ENCODE measurements around the gene SPP1.
A peak's percentile ranks its signal among the peaks of the same experiment; 100 is the strongest.

Gene SPP1

DNA sequence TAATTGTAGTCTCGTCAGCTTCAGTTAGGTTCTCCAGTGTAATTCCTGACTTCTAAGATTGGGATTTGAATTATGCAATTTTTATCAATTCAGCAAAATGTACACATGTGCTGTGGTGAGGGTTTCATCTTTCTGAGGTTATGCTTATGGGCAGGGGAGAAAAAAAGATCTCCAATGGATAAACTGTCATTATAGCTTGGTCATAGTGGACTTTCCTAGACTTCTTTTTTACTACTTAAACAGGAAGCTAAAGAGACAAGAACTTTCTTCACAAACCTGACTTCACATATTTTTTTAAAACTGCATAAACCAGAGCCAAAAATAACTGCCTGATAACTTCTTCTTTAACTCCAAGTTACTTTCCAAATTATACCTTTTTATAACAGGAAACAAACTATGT is 21.7 kb upstream of the SPP1 start:
- no peak for FAIRE-seq

DNA sequence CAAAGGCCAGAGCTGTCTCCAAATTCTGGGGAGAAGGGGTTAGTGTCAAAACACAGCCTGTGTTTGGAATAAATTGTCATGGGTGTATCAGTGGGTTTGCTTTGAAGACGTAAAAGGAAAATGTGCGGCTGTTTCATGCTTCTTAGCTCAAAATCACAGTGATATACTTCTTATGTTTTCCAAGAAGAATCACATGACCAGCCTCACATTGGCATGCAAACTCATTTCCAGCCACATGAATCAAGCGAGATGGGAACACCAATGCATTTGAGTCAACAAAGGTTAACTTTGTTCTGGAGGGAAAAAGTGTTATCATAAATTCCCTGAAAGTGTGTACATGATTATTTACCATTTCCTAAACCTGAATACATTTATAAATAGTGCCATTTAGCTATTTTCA is 19.0 kb upstream of the SPP1 start:
- FAIRE-seq: no peak

More for the DNA sequence above, 21.7 kb upstream of the SPP1 start:
- DNase-seq (ENCODE audit: low spot score): no peak

DNA sequence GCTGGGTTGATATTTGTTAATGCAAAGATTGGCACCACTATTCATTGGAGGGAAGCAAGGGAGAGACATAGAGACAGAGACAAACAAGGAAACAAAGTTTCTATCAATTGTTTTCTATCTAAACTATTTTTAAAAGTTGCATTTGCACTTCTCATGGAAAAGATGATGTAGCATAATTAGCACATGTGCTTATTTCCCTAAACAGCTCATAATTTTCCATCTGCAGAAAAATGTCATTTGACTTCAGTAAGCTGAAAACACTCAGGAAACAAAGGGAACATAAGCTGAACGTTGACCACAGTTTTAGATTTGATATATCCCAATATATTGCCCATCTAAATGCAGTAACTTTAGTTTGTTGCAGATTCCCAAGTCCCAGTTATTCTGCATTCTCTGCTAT is 18.5 kb upstream of the SPP1 start:
- no peak for DNase-seq (ENCODE audit: low spot score)

More for the DNA sequence above, 19.0 kb upstream of the SPP1 start:
- DNase-seq (ENCODE audit: low spot score): no peak

DNA sequence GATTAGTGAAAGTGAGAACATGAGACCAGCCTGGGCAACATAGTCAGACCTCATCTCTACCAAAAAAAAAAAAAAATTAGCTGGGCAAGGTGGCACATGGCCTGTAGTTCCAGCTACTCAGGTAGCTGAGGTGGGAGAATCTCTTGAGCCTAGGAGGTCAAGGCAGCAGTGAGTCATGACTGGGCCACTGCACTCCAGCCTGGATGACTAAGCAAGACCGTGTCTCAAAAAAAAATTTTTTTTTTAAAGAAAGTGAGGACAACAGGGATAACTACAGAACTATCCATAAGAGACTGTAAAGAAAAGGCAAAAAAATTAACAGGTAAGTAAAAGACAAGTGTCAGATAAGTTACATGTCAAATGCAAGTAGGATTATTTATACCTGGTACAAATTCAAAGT is 13.5 kb upstream of the SPP1 start:
- peak; percentile 92 for FAIRE-seq
- DNase-seq (ENCODE audit: low spot score): peak; percentile 30

More for the DNA sequence above, 18.5 kb upstream of the SPP1 start:
- no peak for FAIRE-seq

DNA sequence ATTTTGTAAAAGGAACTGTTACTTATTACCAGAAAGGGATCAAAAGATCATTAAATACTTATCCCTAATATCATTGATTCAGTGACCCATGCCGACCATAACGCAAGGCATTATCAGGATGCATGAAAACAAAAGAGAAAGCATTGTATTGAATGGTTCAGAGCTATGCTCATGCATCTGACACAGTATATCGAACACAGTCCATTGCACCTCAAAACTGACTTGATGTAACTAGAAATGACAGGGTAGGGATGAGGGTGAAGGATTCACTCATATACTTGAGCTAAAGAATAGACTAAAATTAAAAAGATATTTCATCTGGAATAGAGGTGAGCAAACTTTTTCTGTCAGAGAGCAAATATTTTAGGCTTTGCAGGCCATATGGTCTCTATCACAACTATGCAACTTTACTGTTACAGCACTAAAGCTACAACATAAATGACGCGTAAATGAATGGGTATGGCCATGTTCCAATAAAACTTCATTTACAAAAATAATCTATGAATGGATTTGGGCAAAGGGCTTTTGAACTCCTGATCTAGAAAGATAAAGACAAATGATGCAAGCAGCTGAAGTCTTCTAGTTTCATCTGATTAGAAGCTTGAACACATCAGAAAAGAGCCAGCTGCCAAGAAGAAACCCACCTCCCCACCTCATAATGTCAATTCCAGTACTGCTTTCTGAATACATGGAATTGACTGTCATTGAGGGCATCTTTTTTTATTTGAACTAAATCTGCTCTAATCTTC is 12.9 kb upstream of the SPP1 start:
- DNase-seq (ENCODE audit: low spot score): no peak
- FAIRE-seq: no peak

DNA sequence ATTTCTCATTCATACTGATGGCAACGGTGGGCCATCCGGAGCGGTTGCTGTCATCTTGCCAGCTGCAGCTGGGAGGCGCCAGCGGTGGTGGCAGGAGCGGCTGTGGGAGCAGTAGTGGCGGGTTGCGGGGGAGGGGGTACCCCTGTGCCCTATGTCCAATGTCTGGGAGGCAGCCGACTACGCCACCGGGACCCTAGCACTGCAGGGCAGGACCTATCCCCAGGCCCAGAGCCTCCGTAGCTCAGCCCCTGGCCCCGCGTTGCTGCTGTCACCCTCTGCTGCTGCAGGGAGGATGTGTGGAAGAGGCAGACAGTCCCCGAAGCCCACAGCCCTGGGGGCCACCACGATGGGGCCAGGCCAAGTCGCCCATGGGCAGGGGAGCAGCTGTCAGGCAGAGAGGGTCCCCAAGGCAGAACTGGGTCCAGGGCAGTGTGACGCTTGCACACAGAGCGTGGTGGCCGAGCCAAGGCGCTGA is 10.0 kb upstream of the SPP1 start:
- FAIRE-seq (no peak), DNase-seq (ENCODE audit: low spot score) (no peak)

DNA sequence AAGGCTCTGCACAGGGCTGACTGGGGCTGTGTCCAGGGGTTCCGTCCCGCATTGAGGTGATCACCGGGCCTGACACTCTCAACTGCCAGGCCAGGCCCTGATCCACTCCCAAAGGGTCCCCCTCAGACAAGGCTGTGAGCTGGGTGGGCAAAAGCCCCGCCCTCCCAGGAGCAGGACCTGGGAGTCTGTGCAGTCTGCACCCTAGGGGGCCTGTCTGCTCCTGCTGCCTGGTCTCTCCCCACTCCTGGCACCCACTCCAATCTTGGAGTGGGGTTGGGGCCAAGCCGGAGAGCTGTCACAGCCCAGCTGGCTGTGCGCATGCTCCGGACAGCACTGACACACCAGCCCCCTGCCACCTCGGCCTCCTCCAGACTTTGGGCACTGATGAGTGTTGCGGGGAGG is 9.4 kb upstream of the SPP1 start:
- DNase-seq (ENCODE audit: low spot score) (no peak), FAIRE-seq (no peak)

DNA sequence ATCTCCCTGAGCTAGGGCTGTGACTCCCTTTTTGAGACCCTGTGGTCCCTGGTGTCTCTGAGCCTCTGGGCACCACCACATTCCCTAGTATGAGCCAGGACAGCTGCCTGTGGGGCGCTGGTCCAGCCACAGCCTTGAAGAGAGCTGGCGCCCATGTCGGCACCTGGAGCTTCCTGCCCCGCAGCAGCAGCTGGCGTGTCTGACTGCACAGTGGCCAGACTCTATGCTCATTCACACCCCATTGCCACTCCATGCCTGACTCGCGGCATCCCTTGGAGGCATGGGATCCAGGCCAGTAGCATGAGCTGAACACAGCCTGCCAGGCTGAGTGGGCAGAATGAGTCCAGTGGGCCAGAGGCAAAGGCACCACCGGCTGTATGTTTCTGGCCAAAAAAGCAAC is 8.3 kb upstream of the SPP1 start:
- DNase-seq (ENCODE audit: low spot score): no peak
- no peak for FAIRE-seq

DNA sequence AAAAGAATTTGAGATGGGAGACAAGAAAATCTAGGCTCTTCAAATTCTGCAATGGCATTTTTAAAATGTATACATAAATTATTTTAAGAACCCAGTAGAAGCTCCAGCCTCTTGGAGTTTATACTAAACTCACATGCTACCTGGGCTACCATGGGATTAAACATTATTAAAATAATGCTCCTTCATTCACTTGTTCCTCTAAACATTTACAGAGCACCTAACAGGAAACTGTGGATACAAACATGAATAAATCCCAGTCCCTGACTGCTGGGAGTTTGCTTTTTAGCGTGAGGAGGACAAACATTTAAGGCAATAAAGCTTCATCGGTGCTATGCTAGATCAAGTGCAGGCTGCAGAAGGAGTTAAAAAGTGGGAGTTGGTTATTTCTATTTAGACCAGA is 5.4 kb upstream of the SPP1 start:
- DNase-seq (ENCODE audit: low spot score): no peak
- no peak for FAIRE-seq

DNA sequence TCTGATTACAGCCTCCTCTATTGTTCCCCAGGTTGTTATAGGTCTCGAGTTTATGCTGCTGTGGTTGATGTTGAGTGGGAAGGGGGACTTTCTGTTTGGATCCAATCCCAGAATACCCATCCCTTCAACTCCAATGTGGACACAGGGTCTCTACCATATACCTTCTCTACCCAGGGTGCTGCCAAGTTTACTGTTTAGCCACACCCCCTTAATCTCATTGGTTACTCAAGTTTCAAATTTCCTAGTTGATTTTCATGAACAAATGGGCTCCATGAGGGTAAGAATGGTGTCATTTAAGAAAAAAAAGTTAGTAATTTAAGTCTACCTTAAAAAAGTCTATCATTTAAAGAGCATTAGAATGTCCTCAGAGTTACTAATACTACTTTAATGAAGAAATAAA is 3.6 kb upstream of the SPP1 start:
- FAIRE-seq: no peak

DNA sequence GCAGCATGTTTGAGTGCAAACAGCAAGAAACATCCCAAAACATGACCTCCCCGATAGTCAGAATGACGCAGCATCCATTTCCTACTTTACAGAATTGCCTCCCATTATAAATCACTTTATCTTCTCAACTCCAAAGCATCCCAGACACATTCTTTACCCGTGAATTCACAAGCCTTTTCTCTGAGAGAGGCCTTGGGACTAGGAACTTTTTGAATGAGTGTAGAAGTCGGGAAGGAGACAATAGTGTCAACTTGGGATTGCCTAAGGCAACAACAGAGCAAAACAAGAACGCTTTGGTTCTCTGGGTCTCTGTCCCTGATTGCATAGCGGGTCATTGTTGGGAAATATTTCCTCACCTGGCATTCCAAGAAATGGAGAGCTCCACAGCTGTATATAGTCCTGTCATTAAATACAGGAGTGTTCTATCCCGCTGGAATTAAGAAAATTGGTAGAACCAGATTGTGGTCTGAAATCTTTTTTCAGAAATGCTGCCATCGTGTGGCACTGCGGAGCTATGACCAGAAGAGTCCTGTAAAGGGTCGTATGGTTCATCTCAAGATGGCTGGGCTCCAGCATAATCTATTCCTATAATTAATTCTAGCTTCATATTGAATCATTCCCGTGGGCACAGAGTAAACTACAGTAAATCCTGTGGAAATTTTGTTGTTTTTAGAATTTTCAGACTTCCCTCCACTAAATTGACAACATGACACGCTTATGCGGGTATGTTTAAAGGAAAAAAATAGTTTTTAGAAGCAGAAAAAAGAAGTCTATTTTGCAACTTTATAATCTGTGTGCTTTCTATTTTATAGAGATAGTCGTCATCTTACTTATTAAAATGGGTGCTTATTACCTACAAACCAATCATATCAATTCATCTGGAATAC is 2.0 kb upstream of the SPP1 start:
- FAIRE-seq (peak; percentile 74), DNase-seq (ENCODE audit: low spot score) (peak; percentile 80)

More for the DNA sequence above, 3.6 kb upstream of the SPP1 start:
- no peak for DNase-seq (ENCODE audit: low spot score)

DNA sequence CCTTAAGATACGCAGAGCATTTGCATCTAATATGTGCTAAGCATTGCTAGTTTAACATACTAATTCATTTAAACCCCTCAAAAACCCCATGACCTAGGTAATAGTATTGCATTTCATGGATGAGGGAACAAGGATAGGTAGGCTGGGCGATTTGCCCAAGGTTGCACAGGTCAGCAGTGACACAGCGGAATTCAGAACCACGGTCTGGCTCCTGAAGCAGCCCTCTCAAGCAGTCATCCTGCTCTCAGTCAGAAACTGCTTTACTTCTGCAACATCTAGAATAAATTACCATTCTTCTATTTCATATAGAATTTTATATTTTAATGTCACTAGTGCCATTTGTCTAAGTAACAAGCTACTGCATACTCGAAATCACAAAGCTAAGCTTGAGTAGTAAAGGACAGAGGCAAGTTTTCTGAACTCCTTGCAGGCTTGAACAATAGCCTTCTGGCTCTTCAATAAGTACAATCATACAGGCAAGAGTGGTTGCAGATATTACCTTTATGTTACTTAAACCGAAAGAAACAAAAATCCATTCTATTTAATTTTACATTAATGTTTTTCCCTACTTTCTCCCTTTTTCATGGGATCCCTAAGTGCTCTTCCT is 555 bp upstream of the SPP1 start:
- FAIRE-seq (no peak), DNase-seq (ENCODE audit: low spot score) (peak; percentile 79)

DNA sequence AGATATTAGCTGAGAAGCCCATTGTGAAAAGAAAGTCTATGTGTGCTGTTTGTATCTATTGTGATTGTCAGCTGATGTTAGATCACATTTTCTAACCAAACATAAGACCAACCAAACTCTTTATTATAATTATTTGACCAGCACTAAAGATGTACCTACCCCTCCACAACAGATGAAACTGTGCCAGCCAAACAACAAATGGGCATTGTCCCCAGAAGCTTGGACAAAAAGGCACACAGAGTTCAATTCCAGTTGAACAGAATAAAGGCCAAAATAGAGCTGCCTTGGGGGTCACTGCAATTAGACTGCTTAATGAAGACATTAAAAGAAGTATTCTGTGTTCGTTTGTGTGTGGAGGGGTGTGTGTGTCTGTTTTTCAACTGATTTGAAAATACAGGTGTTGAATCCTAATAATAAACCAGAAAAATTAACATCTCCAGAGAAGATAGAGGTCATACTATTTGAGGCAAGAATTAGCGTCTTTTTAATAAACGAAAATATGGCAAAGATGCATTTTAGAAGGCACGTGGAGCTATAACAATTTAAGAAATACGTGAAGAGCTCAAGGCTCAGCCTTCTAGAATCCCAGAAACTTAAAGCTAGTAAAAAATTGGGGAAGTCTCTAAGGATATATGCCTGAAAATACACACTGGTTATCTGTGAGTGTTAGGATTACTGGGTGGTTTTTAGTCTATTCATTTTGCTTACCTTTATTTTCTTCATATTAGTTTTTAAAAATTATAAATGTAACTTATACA is 2.2 kb downstream of the SPP1 start:
- DNase-seq (ENCODE audit: low spot score) (no peak), FAIRE-seq (no peak)

DNA sequence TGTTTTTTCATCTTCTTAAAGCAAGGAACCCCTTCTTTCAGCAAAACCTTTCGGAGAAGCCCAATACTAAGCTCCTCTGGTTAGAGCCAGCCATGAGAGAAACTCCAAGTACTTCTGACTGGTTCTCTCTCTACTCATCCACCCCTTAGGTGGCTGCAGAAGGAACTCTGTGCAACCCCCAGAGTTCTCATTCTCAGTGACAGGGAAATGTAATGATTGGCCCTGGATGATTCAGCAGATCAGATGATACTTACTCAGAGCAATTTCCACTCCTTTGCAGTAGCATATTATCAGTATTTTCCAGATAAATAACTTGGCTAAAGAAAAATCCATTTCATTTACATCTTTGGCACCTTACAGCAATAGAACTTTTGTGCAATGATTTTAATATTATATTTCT is 3.2 kb downstream of the SPP1 start:
- FAIRE-seq (peak; percentile 86), DNase-seq (ENCODE audit: low spot score) (peak; percentile 67)

DNA sequence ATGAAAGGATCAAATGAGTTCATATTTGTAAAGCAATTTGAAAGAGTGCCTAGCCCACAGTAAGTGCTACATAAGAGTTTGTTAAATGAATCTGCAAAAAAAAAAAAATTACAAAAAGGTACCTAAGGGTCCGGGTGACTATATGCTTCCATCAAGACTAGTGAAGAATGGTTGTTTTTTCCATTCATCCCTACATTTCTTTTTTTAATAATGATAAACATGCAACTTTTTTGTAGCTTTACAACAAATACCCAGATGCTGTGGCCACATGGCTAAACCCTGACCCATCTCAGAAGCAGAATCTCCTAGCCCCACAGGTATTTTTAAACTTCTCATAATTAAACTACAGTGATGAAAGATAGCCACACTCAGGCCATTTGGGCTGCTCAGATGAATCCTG is 4.3 kb downstream of the SPP1 start:
- FAIRE-seq: no peak
- DNase-seq (ENCODE audit: low spot score): no peak

DNA sequence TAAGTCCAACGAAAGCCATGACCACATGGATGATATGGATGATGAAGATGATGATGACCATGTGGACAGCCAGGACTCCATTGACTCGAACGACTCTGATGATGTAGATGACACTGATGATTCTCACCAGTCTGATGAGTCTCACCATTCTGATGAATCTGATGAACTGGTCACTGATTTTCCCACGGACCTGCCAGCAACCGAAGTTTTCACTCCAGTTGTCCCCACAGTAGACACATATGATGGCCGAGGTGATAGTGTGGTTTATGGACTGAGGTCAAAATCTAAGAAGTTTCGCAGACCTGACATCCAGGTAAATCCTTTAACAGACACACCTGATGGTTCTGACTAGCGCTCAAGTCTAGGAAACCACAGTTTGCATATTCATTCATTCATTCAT is 6.0 kb downstream of the SPP1 start:
- FAIRE-seq (no peak), DNase-seq (ENCODE audit: low spot score) (no peak)

DNA sequence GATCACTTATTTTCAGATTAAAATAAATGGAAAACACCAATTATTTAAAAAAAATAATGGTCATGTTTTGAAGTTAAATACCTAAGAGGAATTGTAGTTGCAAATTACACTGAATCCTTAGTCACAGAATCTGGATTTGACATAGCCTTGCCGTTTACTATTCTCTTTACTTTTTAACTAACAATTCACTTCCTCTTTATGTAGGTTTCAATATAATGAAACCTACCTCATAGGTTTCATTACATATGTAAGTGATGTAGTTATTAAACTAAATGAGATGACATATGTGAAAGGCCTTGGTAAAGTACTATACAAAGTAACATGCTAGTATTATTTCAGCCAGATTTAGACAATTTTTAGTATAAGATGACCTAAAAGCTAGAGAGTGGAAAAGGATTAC is 6.5 kb downstream of the SPP1 start:
- FAIRE-seq (no peak), DNase-seq (ENCODE audit: low spot score) (no peak)

DNA sequence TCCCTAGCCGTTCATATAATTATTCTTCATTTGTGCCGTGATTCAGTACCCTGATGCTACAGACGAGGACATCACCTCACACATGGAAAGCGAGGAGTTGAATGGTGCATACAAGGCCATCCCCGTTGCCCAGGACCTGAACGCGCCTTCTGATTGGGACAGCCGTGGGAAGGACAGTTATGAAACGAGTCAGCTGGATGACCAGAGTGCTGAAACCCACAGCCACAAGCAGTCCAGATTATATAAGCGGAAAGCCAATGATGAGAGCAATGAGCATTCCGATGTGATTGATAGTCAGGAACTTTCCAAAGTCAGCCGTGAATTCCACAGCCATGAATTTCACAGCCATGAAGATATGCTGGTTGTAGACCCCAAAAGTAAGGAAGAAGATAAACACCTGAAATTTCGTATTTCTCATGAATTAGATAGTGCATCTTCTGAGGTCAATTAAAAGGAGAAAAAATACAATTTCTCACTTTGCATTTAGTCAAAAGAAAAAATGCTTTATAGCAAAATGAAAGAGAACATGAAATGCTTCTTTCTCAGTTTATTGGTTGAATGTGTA is 7.0 kb downstream of the SPP1 start:
- FAIRE-seq (no peak), DNase-seq (ENCODE audit: low spot score) (peak; percentile 33)

DNA sequence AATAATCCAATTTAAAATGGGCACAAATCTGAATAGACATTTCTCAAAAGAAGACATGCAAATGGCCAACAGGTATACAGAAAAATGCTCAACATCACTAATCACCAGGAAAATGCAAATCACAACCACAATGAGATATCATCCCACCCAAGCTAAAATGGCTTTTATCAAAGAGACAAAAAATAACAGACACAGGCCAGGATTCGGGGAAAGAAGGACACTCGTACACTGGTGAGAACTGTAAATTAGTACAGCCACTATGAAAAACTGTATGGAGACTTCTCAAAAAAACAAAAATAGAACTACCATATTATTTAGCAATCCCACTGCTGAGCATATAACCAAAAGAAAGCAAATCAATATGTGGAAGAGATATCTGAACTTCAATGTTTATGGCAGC is 8.5 kb downstream of the SPP1 start:
- no peak for DNase-seq (ENCODE audit: low spot score)
- no peak for FAIRE-seq

DNA sequence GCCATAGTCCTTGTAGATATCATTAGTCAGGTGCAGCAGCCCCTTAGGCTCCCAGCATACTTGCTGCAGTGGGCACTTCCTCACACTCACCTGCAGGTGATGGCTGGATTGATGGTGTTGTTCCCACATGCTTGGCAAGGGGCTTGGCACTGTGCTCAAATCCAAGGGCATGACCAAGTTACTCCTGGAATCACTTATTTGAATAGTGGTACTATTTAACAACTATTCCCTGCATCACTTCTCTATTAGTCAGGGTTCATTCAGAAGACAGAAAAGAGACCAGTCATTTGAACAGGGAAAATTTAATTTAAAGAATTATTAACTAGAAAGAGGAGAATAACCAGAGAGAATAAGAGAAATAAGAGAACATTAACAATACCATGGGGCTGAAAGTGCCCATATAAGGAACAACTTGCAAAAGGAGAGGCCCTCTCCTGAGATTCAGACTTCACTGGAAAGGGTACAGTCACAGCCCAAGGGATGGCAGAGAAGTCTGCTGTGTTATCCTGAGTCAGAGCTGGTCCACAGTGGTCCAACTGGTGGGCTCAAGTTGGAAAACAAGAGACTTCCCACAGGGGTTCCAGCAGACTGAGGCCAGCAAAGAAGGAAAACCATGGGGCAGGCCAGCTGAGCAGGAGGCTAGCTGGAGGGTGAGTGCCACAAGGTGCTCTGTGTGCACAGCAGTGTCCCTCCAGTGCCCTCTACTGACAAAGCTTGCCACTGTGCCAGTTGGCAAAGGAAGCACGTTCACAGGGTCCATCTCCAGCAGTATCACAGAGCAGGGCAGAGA is 9.8 kb downstream of the SPP1 start:
- FAIRE-seq (peak; percentile 86), DNase-seq (ENCODE audit: low spot score) (peak; percentile 63)
